Measurements from ENCODE around the gene PKP1. TPM values are rescaled to one million over a fixed set of nuclear protein-coding genes. Genes with fewer than 3 reads are reported as not detected.

Gene PKP1
- polyA plus RNA-seq, 1 donor (not counting 4 experiments of a cell fraction or from before 2014, with no cell fraction given): 169 TPM

- Histone ChIP-seq H3K4me3 (ENCODE audit: control insufficient read depth in 2 of 3, extremely low read depth in 1 of 3, insufficient read depth in 2 of 3, low read depth in 1 of 3, low read length in 3 of 3) (no peak overlapping the region), H3K4me1 (ENCODE audit: control insufficient read depth, extremely low read depth, insufficient read depth, low read length) (peaks cover 41% of the 10 kb centered on the region), H3K36me3 (ENCODE audit: control insufficient read depth in 2 of 2, extremely low read depth in 1 of 2, insufficient read depth in 2 of 2, low read length in 2 of 2) (no peaks in the 10 kb centered on the region), H2AFZ (ENCODE audit: control insufficient read depth, low read length) (peak overlapping the region; percentile 41), H3K9me3 (ENCODE audit: control insufficient read depth, low read depth, low read length) (no peaks in the 10 kb centered on the region), H3K27me3 (ENCODE audit: control insufficient read depth, extremely low read depth, insufficient read depth, low read length) (no peaks in the 10 kb centered on the region), H3K9ac (ENCODE audit: control insufficient read depth, extremely low read depth, insufficient read depth, low read length) (no peak overlapping the region), H3K4me2 (ENCODE audit: control insufficient read depth, extremely low read depth, insufficient read depth, low read depth, low read length) (peak overlapping the region; percentile 18), H3K79me2 (ENCODE audit: control insufficient read depth, insufficient read depth, low read length) (no peaks in the 10 kb centered on the region), H3K9me1 (ENCODE audit: control insufficient read depth, extremely low read depth, insufficient read depth, low read length) (no peaks in the 10 kb centered on the region), H3K27ac (ENCODE audit: control insufficient read depth, insufficient read depth, low read length) (no peak overlapping the region), H4K20me1 (ENCODE audit: control insufficient read depth, extremely low read depth, insufficient read depth, low read length) (no peaks in the 10 kb centered on the region)
- no peak for FAIRE-seq
- TF ChIP-seq CTCF (optimal IDR thresholded peaks at IDR 0.05 in 1 of 3, IDR thresholded peaks at IDR 0.05 in 1 of 3, conservative IDR thresholded peaks at IDR 0.05 in 1 of 3; ENCODE audit: extremely low read depth in 1 of 3, insufficient read depth in 2 of 3, low read length in 3 of 3) (no peak), EZH2 (IDR thresholded peaks at IDR 0.05; ENCODE audit: low read length) (no peak)
- dilution Hi-C loops (cut with MboI; ENCODE audit: extremely low pct_ligation_motif_present, low sequenced_read_pairs): no loop called here
- DNase-seq (ENCODE audit: low read depth, low spot score): no peak
Measured at GRCh38 chr1:201354901-201355295, 71.6 kb downstream of the PKP1 start.

- Histone ChIP-seq H2AFZ (ENCODE audit: control insufficient read depth, low read length) (no peak overlapping the region), H3K27me3 (ENCODE audit: control insufficient read depth, extremely low read depth, insufficient read depth, low read length) (no peaks in the 10 kb centered on the region), H3K27ac (ENCODE audit: control insufficient read depth, insufficient read depth, low read length) (no peak overlapping the region), H3K9me1 (ENCODE audit: control insufficient read depth, extremely low read depth, insufficient read depth, low read length) (no peaks in the 10 kb centered on the region), H3K36me3 (ENCODE audit: control insufficient read depth in 2 of 2, extremely low read depth in 1 of 2, insufficient read depth in 2 of 2, low read length in 2 of 2) (no peaks in the 10 kb centered on the region), H3K4me3 (ENCODE audit: control insufficient read depth in 2 of 3, extremely low read depth in 1 of 3, insufficient read depth in 2 of 3, low read depth in 1 of 3, low read length in 3 of 3) (no peak overlapping the region), H3K4me1 (ENCODE audit: control insufficient read depth, extremely low read depth, insufficient read depth, low read length) (peaks cover 41% of the 10 kb centered on the region), H3K4me2 (ENCODE audit: control insufficient read depth, extremely low read depth, insufficient read depth, low read depth, low read length) (no peak overlapping the region), H3K9ac (ENCODE audit: control insufficient read depth, extremely low read depth, insufficient read depth, low read length) (no peak overlapping the region), H4K20me1 (ENCODE audit: control insufficient read depth, extremely low read depth, insufficient read depth, low read length) (no peaks in the 10 kb centered on the region), H3K79me2 (ENCODE audit: control insufficient read depth, insufficient read depth, low read length) (no peaks in the 10 kb centered on the region), H3K9me3 (ENCODE audit: control insufficient read depth, low read depth, low read length) (no peaks in the 10 kb centered on the region)
- TF ChIP-seq EZH2 (IDR thresholded peaks at IDR 0.05; ENCODE audit: low read length) (no peak), CTCF (optimal IDR thresholded peaks at IDR 0.05 in 1 of 3, IDR thresholded peaks at IDR 0.05 in 1 of 3, conservative IDR thresholded peaks at IDR 0.05 in 1 of 3; ENCODE audit: extremely low read depth in 1 of 3, insufficient read depth in 2 of 3, low read length in 3 of 3) (no peak)
- FAIRE-seq: peak; percentile 46
- dilution Hi-C loops (cut with MboI; ENCODE audit: extremely low pct_ligation_motif_present, low sequenced_read_pairs): no loop called here
- DNase-seq (ENCODE audit: low read depth, low spot score): no peak
Measured at GRCh38 chr1:201355471-201355870, 72.2 kb downstream of the PKP1 start.
